ENCODE results near the gene GLCE. TPM values are rescaled to one million over a fixed set of nuclear protein-coding genes. Genes with fewer than 3 reads are reported as not detected.

The GLCE gene
- total and polyA plus RNA-seq, 9 of the 15 experiments (the other 6 are each of a cell fraction or from before 2014, with no cell fraction given) = 4.6 to 12.3 (median 10.6) TPM

- TF ChIP-seq, protein P1, sequence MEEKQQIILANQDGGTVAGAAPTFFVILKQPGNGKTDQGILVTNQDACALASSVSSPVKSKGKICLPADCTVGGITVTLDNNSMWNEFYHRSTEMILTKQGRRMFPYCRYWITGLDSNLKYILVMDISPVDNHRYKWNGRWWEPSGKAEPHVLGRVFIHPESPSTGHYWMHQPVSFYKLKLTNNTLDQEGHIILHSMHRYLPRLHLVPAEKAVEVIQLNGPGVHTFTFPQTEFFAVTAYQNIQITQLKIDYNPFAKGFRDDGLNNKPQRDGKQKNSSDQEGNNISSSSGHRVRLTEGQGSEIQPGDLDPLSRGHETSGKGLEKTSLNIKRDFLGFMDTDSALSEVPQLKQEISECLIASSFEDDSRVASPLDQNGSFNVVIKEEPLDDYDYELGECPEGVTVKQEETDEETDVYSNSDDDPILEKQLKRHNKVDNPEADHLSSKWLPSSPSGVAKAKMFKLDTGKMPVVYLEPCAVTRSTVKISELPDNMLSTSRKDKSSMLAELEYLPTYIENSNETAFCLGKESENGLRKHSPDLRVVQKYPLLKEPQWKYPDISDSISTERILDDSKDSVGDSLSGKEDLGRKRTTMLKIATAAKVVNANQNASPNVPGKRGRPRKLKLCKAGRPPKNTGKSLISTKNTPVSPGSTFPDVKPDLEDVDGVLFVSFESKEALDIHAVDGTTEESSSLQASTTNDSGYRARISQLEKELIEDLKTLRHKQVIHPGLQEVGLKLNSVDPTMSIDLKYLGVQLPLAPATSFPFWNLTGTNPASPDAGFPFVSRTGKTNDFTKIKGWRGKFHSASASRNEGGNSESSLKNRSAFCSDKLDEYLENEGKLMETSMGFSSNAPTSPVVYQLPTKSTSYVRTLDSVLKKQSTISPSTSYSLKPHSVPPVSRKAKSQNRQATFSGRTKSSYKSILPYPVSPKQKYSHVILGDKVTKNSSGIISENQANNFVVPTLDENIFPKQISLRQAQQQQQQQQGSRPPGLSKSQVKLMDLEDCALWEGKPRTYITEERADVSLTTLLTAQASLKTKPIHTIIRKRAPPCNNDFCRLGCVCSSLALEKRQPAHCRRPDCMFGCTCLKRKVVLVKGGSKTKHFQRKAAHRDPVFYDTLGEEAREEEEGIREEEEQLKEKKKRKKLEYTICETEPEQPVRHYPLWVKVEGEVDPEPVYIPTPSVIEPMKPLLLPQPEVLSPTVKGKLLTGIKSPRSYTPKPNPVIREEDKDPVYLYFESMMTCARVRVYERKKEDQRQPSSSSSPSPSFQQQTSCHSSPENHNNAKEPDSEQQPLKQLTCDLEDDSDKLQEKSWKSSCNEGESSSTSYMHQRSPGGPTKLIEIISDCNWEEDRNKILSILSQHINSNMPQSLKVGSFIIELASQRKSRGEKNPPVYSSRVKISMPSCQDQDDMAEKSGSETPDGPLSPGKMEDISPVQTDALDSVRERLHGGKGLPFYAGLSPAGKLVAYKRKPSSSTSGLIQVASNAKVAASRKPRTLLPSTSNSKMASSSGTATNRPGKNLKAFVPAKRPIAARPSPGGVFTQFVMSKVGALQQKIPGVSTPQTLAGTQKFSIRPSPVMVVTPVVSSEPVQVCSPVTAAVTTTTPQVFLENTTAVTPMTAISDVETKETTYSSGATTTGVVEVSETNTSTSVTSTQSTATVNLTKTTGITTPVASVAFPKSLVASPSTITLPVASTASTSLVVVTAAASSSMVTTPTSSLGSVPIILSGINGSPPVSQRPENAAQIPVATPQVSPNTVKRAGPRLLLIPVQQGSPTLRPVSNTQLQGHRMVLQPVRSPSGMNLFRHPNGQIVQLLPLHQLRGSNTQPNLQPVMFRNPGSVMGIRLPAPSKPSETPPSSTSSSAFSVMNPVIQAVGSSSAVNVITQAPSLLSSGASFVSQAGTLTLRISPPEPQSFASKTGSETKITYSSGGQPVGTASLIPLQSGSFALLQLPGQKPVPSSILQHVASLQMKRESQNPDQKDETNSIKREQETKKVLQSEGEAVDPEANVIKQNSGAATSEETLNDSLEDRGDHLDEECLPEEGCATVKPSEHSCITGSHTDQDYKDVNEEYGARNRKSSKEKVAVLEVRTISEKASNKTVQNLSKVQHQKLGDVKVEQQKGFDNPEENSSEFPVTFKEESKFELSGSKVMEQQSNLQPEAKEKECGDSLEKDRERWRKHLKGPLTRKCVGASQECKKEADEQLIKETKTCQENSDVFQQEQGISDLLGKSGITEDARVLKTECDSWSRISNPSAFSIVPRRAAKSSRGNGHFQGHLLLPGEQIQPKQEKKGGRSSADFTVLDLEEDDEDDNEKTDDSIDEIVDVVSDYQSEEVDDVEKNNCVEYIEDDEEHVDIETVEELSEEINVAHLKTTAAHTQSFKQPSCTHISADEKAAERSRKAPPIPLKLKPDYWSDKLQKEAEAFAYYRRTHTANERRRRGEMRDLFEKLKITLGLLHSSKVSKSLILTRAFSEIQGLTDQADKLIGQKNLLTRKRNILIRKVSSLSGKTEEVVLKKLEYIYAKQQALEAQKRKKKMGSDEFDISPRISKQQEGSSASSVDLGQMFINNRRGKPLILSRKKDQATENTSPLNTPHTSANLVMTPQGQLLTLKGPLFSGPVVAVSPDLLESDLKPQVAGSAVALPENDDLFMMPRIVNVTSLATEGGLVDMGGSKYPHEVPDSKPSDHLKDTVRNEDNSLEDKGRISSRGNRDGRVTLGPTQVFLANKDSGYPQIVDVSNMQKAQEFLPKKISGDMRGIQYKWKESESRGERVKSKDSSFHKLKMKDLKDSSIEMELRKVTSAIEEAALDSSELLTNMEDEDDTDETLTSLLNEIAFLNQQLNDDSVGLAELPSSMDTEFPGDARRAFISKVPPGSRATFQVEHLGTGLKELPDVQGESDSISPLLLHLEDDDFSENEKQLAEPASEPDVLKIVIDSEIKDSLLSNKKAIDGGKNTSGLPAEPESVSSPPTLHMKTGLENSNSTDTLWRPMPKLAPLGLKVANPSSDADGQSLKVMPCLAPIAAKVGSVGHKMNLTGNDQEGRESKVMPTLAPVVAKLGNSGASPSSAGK (IDR thresholded peaks at IDR 0.05) = no peak
- TF ChIP-seq, protein P2, sequence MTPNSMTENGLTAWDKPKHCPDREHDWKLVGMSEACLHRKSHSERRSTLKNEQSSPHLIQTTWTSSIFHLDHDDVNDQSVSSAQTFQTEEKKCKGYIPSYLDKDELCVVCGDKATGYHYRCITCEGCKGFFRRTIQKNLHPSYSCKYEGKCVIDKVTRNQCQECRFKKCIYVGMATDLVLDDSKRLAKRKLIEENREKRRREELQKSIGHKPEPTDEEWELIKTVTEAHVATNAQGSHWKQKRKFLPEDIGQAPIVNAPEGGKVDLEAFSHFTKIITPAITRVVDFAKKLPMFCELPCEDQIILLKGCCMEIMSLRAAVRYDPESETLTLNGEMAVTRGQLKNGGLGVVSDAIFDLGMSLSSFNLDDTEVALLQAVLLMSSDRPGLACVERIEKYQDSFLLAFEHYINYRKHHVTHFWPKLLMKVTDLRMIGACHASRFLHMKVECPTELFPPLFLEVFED (CRISPR knock-in tag; conservative IDR thresholded peaks at IDR 0.05) = no peak
- TF ChIP-seq ZNF239 (CRISPR knock-in tag; IDR thresholded peaks at IDR 0.05) (no peak), LCOR (CRISPR knock-in tag; IDR thresholded peaks at IDR 0.05) (no peak), NBN (IDR thresholded peaks at IDR 0.05; ENCODE audit: low read depth) (no peak), ZNF282 (CRISPR knock-in tag; IDR thresholded peaks at IDR 0.05) (no peak)
Measured at GRCh38 chr15:69277316-69277715, 116.9 kb downstream of the GLCE start (continued).
